Skeletal muscle satellite cell (primary cell): ENCODE results near the gene STK4.

Experiments
- H3K27me3 ChIP-seq: 2 replicates; pipeline ENCODE4 v1.7.0; 2013; ENCODE audit warnings: low read length; ENCODE audit not compliant: control insufficient read depth, insufficient read depth
- H3K36me3 ChIP-seq: 2 replicates; pipeline ENCODE4 v1.7.0; 2013; ENCODE audit warnings: mild to moderate bottlenecking, control low read depth, low read length; ENCODE audit not compliant: insufficient read depth
- H3K4me1 ChIP-seq: 2 replicates; pipeline ENCODE4 v1.7.0; 2013; ENCODE audit warnings: low read length; ENCODE audit not compliant: control insufficient read depth, insufficient read depth
- H3K4me2 ChIP-seq: 2 replicates; pipeline ENCODE4 v1.7.0; 2013; ENCODE audit warnings: mild to moderate bottlenecking, low read length
- H3K4me3 ChIP-seq: 2 replicates; pipeline ENCODE4 v1.7.0; 2013; ENCODE audit warnings: low read length
- H3K9ac ChIP-seq: 2 replicates; pipeline ENCODE4 v1.7.0; 2013; ENCODE audit warnings: mild to moderate bottlenecking, low read depth, low read length, moderate library complexity
- H3K9me3 ChIP-seq: replicated peaks from 2 replicates; pipeline ENCODE4 v1.7.0; 2013; ENCODE audit warnings: mild to moderate bottlenecking, control low read depth, low read length

The STK4 gene

DNA sequence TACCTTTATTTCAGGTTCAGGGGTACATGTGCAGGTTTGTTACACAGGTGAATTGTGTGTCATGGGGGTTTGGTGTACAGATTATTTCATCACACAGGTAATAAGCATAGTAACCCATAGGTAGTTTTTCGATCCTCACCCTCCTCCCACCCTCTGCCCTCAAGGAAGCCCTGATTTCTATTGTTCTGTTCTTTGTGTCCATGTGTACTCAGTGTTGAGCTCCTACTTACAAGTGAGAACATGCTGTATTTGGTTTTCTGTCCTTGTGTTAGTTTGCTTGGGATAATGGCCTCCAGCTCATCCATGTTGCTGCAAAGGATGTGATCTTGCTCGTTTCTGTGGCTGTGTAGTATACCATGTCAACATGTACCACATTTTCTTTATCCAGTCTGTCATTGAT lies 66.0 kb downstream of the STK4 start:
- H3K4me1 ChIP-seq, result peaks cover 16% of the 10 kb centered on the region
- no peaks in the 10 kb centered on the region for H3K9me3 ChIP-seq
- no peaks in the 10 kb centered on the region for H3K27me3 ChIP-seq
- no peak overlapping the region for H3K9ac ChIP-seq
- H3K4me2 ChIP-seq, result no peak overlapping the region
- H3K4me3 ChIP-seq, result no peak overlapping the region
- H3K36me3 ChIP-seq, result no peaks in the 10 kb centered on the region

DNA sequence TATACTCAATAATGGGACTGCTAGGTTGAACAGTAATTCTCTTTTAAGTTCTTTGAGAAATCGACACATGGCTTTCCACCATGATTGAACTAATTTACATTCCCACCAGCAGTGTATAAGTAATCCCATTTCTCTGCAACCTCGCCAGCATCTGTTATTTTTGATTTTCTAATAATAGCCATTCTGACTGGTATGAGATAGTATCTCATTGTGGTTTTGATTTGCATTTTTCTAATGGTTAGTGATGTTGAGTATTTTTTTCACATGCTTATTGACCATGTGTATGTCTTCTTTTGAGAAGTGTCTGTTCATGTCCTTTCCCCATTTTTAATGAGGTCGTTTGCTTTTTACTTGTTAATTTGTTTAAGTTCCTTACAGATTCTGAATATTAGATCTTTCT lies 66.5 kb downstream of the STK4 start:
- Histone ChIP-seq H3K4me1 (peaks cover 21% of the 10 kb centered on the region), H3K36me3 (no peaks in the 10 kb centered on the region), H3K4me3 (no peak overlapping the region)

DNA sequence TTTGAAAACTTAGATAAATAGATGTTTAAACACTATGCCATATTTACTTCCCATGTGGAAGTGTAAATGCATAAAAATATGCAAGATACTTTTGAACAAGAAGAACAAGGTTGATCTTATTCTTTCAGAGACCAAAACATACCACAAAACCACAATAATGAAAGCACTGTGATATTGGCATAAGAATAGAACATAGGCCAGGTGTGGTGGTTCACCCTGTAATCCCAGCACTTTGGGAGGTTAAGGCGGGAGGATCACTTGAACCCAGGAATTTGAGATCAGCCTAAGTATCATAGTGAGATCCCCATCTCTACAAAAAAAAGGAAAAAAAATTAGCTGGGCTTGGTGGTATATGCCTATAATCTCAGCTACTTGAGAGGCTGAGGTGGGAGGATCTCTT lies 68.1 kb downstream of the STK4 start:
- H3K9me3 ChIP-seq, result no peaks in the 10 kb centered on the region
- no peak overlapping the region for H3K4me2 ChIP-seq
- H3K4me1 ChIP-seq, result peaks cover 35% of the 10 kb centered on the region
- H3K4me3 ChIP-seq, result no peak overlapping the region
- no peaks in the 10 kb centered on the region for H3K36me3 ChIP-seq
- no peaks in the 10 kb centered on the region for H3K27me3 ChIP-seq
- no peak overlapping the region for H3K9ac ChIP-seq

More for the DNA sequence above, 66.5 kb downstream of the STK4 start:
- H3K9me3 ChIP-seq, result no peaks in the 10 kb centered on the region
- no peak overlapping the region for H3K4me2 ChIP-seq
- no peaks in the 10 kb centered on the region for H3K27me3 ChIP-seq
- no peak overlapping the region for H3K9ac ChIP-seq

DNA sequence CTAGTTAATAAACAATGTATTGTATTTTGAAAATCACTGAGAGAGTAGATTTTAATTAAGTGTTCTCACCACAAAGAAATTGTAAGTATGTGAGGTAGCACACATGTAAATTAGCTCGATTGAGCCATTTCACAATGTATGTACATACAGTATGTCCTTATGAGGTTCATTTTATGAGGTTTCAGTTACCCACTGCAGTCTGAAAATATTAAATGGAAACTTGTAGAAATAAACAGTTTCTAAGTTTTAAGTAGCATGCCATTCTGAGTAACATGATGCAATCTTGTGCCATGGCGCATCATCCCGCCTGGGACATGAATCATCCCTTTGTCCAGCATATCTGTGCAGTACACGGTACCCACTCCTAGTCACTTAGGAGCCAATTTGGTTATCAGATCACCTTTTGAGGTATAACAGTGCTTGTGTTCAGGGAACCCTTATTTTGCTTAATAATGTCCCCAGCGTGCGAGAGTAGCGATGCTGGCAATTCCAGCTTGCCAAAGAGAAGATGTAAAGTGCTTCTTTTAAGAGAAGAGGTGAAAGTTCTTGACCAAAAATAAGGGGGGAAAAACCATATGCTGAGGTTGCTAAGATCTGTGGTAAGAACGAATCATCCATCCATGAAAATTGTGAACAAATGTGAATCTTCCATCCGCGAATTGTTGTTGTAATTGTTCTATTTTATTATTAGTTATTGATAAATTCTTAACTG lies 69.9 kb downstream of the STK4 start:
- Histone ChIP-seq H3K4me3 (no peak overlapping the region), H3K9ac (no peak overlapping the region), H3K4me2 (peak overlapping the region; percentile 28), H3K36me3 (no peaks in the 10 kb centered on the region), H3K9me3 (no peaks in the 10 kb centered on the region), H3K27me3 (no peaks in the 10 kb centered on the region), H3K4me1 (peaks cover 44% of the 10 kb centered on the region)

DNA sequence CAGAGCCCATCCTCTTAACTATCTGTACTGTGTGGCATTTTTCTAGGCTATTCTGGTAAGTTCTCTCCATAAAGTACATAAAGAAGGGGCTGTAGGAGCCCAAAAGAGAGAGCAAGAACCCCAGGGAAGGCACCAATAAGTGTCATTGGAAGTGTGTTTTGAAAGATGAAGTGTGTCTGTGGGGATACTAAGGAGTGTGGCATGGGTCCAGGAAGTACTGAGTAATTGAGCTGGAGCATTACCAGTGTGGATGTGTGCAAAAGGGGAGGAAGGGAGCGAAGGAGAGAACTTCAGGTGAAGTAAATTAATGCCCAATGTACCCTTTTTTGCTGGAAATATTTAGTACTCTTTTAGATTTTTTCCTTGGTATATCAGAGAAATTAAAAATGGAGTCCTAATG lies 70.7 kb downstream of the STK4 start:
- Histone ChIP-seq H3K27me3 (no peaks in the 10 kb centered on the region), H3K4me2 (no peak overlapping the region), H3K4me1 (peaks cover 53% of the 10 kb centered on the region), H3K9me3 (no peaks in the 10 kb centered on the region), H3K36me3 (no peaks in the 10 kb centered on the region), H3K9ac (no peak overlapping the region), H3K4me3 (no peak overlapping the region)

DNA sequence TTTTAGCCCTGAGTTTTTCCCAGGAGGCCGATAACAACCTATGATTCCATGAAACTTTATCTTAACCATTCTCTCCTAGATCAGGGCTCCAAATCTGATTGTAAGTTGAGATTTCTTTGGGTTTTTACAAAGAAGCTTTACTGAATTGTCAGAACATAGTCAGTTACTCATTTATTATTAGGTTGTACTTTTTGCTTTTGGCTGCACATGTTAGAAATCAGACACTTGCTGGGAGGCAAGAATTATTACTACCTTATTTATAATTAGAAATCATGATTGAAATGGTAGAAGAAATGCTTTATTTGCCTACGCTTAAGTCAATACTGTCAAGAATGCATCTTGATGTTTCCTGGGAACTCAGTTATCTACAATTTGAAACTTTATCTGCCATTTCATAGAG lies 71.3 kb downstream of the STK4 start:
- Histone ChIP-seq H3K9me3 (no peaks in the 10 kb centered on the region), H3K9ac (no peak overlapping the region), H3K4me2 (no peak overlapping the region), H3K4me3 (no peak overlapping the region), H3K27me3 (no peaks in the 10 kb centered on the region), H3K4me1 (peaks cover 54% of the 10 kb centered on the region), H3K36me3 (no peaks in the 10 kb centered on the region)

DNA sequence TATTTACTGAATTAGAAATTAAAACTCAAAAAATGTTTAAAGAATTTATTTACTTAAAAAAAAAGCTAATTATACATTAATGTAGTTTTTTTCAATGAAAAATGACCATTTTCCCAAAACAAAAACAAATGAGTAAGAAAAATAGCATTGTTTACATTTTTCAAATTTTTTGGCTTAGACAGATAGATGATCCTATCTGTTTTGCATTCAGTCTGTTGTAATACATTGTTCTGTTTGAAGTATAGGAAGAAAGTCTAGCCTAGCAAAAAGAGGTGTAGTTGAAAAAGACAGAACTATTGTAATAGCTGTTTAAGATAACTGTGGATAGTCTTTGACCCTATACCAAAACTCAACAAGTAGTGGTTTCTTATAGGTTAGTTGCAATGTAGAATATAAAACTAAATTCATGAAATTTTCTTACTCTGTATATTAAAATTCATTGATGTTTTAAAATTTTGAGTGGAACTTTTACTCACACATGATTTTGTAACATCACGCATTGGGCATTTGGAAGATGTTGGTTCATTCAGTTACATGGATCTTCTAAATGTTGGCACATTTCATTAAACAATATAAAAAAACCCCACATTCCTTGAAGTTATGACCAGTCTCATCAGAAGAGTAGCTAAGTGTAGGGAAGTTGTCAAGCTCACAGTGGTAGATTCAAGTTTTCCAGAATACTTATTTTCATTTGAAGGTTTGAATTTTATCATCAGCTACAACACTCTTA lies 72.6 kb downstream of the STK4 start:
- H3K27me3 ChIP-seq, result no peaks in the 10 kb centered on the region
- H3K4me3 ChIP-seq, result no peak overlapping the region
- H3K9ac ChIP-seq, result no peak overlapping the region
- H3K4me1 ChIP-seq, result peaks cover 54% of the 10 kb centered on the region
- H3K36me3 ChIP-seq, result no peaks in the 10 kb centered on the region
- no peak overlapping the region for H3K4me2 ChIP-seq
- no peaks in the 10 kb centered on the region for H3K9me3 ChIP-seq

DNA sequence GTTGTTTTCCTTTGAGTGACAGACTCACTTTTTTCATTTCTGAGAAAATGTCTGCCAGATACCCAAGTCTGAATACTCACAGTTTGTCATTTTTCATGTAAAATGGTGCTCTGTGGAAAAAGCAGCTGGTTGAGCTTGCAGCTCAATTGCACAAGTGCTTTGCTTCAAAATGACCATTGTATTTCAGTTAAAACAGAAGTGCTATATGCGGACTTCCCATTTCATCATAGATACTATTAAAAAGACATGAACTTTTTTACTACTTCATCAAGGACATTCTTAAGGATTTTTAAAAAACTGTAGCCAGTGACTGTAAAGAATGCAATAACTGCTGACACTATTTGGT lies 73.1 kb downstream of the STK4 start:
- no peak overlapping the region for H3K9ac ChIP-seq
- H3K4me2 ChIP-seq, result no peak overlapping the region
- no peaks in the 10 kb centered on the region for H3K27me3 ChIP-seq
- no peaks in the 10 kb centered on the region for H3K9me3 ChIP-seq
- H3K4me1 ChIP-seq, result peaks cover 57% of the 10 kb centered on the region
- no peaks in the 10 kb centered on the region for H3K36me3 ChIP-seq
- no peak overlapping the region for H3K4me3 ChIP-seq

DNA sequence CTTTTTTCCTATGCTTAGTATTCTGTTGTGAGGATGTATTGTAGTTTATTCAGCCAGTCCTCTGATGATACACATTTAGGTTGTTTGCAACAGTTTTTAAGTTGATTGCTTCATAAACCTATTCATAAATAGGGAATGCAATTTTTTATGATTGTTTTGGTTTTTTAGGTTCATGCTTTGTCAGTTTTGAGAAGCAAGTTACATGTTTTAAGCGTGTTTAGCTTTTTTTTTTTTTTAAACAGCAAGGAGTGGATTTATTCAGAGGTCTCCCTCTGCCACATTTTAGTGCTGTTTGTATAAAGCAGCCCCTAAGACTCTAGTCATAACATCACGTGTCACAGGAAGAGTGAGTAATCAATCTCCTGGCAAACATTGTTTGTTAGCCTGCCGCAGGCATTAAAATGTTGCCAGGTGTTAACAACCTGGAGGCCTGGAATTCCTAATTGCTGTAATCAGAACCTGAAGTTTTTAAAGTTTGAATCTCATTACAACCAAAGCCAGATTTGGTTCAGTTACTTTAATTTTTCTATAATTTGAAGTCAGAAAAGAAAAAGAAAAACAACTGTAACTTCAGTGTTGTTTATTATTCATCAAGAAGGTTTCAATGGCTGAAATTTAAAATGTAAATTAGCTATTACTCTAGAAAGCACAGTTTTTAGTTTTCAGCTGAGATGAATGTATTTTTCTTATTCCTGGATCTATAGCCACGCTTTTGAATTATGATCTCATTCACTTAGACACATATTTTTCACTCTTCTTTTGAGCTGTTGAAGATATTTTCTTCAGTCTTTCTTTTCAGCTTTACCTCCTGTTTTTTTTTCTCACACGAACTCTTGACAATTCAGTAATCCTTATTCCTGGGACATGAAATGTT lies 75.4 kb downstream of the STK4 start:
- no peak overlapping the region for H3K4me3 ChIP-seq
- H3K4me1 ChIP-seq, result peaks cover 50% of the 10 kb centered on the region
- H3K4me2 ChIP-seq, result peak overlapping the region; percentile 45
- no peak overlapping the region for H3K9ac ChIP-seq
- no peaks in the 10 kb centered on the region for H3K36me3 ChIP-seq
- no peaks in the 10 kb centered on the region for H3K27me3 ChIP-seq
- H3K9me3 ChIP-seq, result no peaks in the 10 kb centered on the region

DNA sequence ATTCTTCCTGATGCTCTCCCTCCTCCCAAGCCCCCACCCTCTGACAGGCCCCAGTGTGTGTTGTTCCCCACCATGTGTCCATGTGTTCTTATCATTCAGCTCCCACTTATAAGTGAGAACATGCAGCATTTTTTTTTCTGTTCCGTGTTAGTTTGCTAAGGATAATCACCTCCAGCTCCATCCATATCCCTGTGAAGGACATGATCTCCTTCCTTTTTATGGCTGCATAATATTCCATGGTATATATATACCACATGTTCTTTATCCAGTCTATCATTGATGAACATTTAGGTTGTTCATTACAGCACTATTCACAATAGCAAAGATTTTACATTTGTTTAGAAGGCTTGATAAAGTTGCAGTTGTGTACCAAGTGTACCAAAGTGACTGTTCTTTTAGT lies 76.7 kb downstream of the STK4 start:
- H3K36me3 ChIP-seq, result no peaks in the 10 kb centered on the region
- H3K4me2 ChIP-seq, result no peak overlapping the region
- peaks cover 38% of the 10 kb centered on the region for H3K4me1 ChIP-seq
- H3K9me3 ChIP-seq, result no peaks in the 10 kb centered on the region
- H3K27me3 ChIP-seq, result no peaks in the 10 kb centered on the region
- no peak overlapping the region for H3K4me3 ChIP-seq
- no peak overlapping the region for H3K9ac ChIP-seq

DNA sequence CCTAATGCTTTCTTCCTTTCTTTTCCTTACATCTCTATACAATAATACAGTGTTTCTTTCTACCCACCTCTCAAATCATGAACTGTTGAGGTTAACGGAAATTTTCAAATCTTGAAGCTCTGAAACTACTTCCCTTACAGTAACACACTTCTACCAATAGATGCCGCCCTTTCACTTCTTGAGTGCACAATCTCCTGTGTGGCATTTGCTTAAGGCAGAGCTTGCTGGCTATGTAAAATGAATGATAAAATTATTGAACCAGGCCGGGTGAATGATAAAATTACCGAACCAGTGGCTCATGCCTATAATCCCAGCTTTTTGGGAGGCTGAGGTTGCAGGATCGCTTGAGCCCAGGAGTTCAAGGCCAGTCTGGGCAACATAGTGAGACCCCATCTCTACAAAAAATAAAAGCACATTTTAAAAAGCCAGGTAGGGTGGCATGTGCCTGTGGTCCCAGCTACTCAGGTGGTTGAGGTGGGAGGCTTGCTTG lies 77.8 kb downstream of the STK4 start:
- Histone ChIP-seq H3K4me2 (no peak overlapping the region), H3K9me3 (no peaks in the 10 kb centered on the region), H3K9ac (no peak overlapping the region), H3K27me3 (no peaks in the 10 kb centered on the region), H3K4me1 (peaks cover 29% of the 10 kb centered on the region), H3K4me3 (no peak overlapping the region), H3K36me3 (no peaks in the 10 kb centered on the region)
